GM10248 (cell line): ENCODE results near the gene CD47.

Source experiments
- CTCF ChIA-PET: fragments of 300-600 bp; sonication (Branson Sonifier 250); formaldehyde crosslinking; extraction: SDS; loops from one replicate; lab custom pipeline; 2021; ENCODE audit warnings: antibody characterized with exemption; lab: Yijun Ruan, JAX
- POLR2A ChIA-PET: fragments of 350-650 bp; sonication (Branson Sonifier 250); formaldehyde crosslinking; extraction: SDS; loops from one replicate; lab custom pipeline; 2020; ENCODE audit warnings: antibody characterized with exemption; lab: Yijun Ruan, JAX
- DNase-seq: peaks from one replicate; pipeline ENCODE4 v3.0.0; 2012; ENCODE audit errors: extremely low spot score
- CTCF ChIP-seq: IDR thresholded peaks from 2 replicates; pipeline ENCODE4 v1.5.1; 2012; ENCODE audit warnings: mild to moderate bottlenecking, low read depth; ENCODE audit errors: extremely low read depth, missing control alignments, control extremely low read depth

Gene CD47

GRCh38 chr3:108041253-108041652 lies 49.6 kb downstream of the CD47 start:
- DNase-seq, result no peak
- ChIA-PET POLR2A (no interaction called here), CTCF (no interaction called here)
- no peak for TF ChIP-seq CTCF

GRCh38 chr3:108037770-108038169 lies 53.1 kb downstream of the CD47 start:
- no peak for DNase-seq
- no peak for TF ChIP-seq CTCF
- POLR2A ChIA-PET, result no interaction called here
- CTCF ChIA-PET, result interaction anchor here (1.0 to 2.1 kb wide), 5 partner anchors 13 to 440 kb away, joined by 3 to 9 read pairs (median 3); no protein-coding TSS in a partner anchor

- TF ChIP-seq CTCF, result no peak
- peak; percentile 30 for DNase-seq
- POLR2A ChIA-PET, result no interaction called here
- CTCF ChIA-PET, result interaction anchor here (1.0 to 2.1 kb wide), 4 partner anchors 14 to 440 kb away, joined by 3 to 9 read pairs (median 3); no protein-coding TSS in a partner anchor
These were observed 53.7 kb downstream of the CD47 start for GRCh38 chr3:108036984-108037741.

- CTCF ChIA-PET, result interaction anchor here (2.1 kb wide), 1 partner anchor 109 kb away, joined by 9 read pairs; no protein-coding TSS in a partner anchor
- TF ChIP-seq CTCF, result no peak
- DNase-seq, result no peak
- POLR2A ChIA-PET, result no interaction called here
These were observed 54.4 kb downstream of the CD47 start for GRCh38 chr3:108036401-108036800.

- no peak for TF ChIP-seq CTCF
- DNase-seq, result no peak
- ChIA-PET CTCF (no interaction called here), POLR2A (no interaction called here)
These were observed 55.1 kb downstream of the CD47 start for GRCh38 chr3:108035751-108036150.

GRCh38 chr3:108031895-108032294 lies 58.9 kb downstream of the CD47 start:
- CTCF ChIA-PET, result interaction anchor here (1.8 to 5.4 kb wide), 3 partner anchors 12 to 374 kb away, joined by 3 to 19 read pairs (median 8); no protein-coding TSS in a partner anchor
- no peak for TF ChIP-seq CTCF
- POLR2A ChIA-PET, result no interaction called here
- no peak for DNase-seq
